IPS DF 6.9 (cell line): ENCODE measurements around the gene GLE1.
A peak's percentile ranks its signal among the peaks of the same experiment; 100 is the strongest.

Experiments
- DNase-seq: peaks from one replicate; pipeline ENCODE4 v3.0.0-alpha.2; 2013; ENCODE audit warnings: low read depth, low spot score
- H3K27ac ChIP-seq: one replicate; pipeline ENCODE4 v1.5.1; 2013; ENCODE audit warnings: low read length, control low read depth
- H3K27me3 ChIP-seq: 2 replicates; pipeline ENCODE4 v1.6.1; 2013; ENCODE audit warnings: mild to moderate bottlenecking, low read length; ENCODE audit not compliant: control insufficient read depth, insufficient read depth
- H3K36me3 ChIP-seq: 2 replicates; pipeline ENCODE4 v1.6.1; 2013; ENCODE audit warnings: low read length; ENCODE audit not compliant: control insufficient read depth, insufficient read depth
- H3K4me1 ChIP-seq: 2 replicates; pipeline ENCODE4 v1.6.1; 2013; ENCODE audit warnings: low read length; ENCODE audit not compliant: control insufficient read depth, insufficient read depth
- H3K4me3 ChIP-seq: 2 replicates; pipeline ENCODE4 v1.5.1; 2013; ENCODE audit warnings: mild to moderate bottlenecking, low read length
- H3K9me3 ChIP-seq: 2 replicates; pipeline ENCODE4 v1.6.1; 2013; ENCODE audit warnings: low read length, inconsistent platforms; ENCODE audit not compliant: control insufficient read depth, insufficient read depth
- WGBS: extraction: QIAGEN DNeasy Blood & Tissue Kit; methylation state at CpG from one replicate; pipeline ENCODE4 v1.1.7; 2013; ENCODE audit warnings: mixed read lengths, missing lambda C conversion rate; ENCODE audit not compliant: insufficient read length, insufficient coverage; 5-methylcytosine and 5-hydroxymethylcytosine counted together

GLE1 gene, protein sequence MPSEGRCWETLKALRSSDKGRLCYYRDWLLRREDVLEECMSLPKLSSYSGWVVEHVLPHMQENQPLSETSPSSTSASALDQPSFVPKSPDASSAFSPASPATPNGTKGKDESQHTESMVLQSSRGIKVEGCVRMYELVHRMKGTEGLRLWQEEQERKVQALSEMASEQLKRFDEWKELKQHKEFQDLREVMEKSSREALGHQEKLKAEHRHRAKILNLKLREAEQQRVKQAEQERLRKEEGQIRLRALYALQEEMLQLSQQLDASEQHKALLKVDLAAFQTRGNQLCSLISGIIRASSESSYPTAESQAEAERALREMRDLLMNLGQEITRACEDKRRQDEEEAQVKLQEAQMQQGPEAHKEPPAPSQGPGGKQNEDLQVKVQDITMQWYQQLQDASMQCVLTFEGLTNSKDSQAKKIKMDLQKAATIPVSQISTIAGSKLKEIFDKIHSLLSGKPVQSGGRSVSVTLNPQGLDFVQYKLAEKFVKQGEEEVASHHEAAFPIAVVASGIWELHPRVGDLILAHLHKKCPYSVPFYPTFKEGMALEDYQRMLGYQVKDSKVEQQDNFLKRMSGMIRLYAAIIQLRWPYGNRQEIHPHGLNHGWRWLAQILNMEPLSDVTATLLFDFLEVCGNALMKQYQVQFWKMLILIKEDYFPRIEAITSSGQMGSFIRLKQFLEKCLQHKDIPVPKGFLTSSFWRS

DNA sequence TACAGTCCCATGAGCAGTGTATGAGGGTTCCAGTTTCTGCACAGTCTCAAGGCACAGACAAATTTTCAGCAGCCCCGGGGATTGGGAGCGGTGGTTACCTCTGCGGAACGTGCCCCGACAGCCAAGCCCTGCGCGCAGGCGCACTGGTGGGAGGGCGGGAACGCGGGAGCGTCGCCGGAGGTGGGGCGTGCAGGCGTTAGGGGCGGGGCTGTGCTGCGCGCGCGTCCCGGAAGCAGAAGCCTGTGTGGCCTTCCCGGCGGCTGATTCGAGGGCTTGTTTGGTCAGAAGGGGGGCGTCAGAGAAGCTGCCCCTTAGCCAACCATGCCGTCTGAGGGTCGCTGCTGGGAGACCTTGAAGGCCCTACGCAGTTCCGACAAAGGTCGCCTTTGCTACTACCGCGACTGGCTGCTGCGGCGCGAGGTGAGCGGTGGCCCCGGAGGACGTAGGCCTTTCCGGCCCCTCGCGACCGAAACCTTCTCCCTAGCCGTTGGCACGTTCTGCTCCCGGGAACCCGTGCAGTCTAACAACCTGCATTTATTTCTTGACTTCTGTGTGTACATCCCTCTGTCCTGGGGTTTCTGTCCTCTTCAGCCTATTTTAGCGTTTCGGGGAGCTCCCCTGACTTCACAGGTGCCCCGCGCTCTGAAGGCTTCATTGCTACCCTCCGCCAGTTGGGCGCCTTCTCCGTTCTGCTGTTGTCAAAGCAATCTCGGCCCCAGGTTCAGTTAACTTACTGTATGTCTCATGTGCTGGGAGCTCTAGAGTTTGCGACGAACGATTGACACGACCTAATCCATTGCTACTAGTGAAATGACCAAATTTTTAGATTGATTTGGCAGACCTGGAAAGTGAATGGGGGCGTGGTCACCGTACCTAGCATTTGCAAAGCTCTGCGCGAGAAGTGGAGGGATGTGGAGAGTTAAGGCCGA is at the start of gene GLE1:
TSS of gene GLE1 (plus strand) at position 235 of the 929 bp plus-strand sequence. CDS start at position 322, 87 bp downstream.
- WGBS, result no CpG with 5 or more reads among the region's 64 CpGs

GRCh38 chr9:128454991-128455390 is 49.5 kb upstream of the GLE1 start:
- no peak for DNase-seq
- WGBS, result no CpG with 5 or more reads among the region's 14 CpGs
- Histone ChIP-seq H3K27ac (no peak overlapping the region), H3K27me3 (peaks cover 18% of the 10 kb centered on the region; the same call in 1 of the 2 replicates), H3K36me3 (no peaks in the 10 kb centered on the region), H3K4me1 (no peaks in the 10 kb centered on the region), H3K4me3 (no peak overlapping the region), H3K9me3 (no peaks in the 10 kb centered on the region)

More for the DNA sequence above, at the start of gene GLE1:
- Histone ChIP-seq H3K4me3 (peak within 1 kb of the TSS; percentile 85), H3K36me3 (no peaks in the 10 kb centered on the region), H3K27me3 (no peaks in the 10 kb centered on the region), H3K27ac (no peak within 1 kb of the TSS), H3K4me1 (no peaks in the 10 kb centered on the region), H3K9me3 (no peaks in the 10 kb centered on the region)
- DNase-seq, result peak; percentile 83

- no peaks in the 10 kb centered on the region for H3K9me3 ChIP-seq
- peaks cover 20% of the 10 kb centered on the region for H3K27me3 ChIP-seq
Observed at GRCh38 chr9:128455849-128456612, 48.5 kb upstream of the GLE1 start, which contains the start of gene ODF2. TSS of gene ODF2 (plus strand) at chr9:128456006. CDS start at chr9:128456092, 86 bp downstream.

GRCh38 chr9:128456613-128457061 is 47.9 kb upstream of the GLE1 start:
- Histone ChIP-seq H3K27ac (no peak overlapping the region), H3K4me3 (peak overlapping the region; percentile 79; the same call in 1 of the 2 replicates), H3K27me3 (peaks cover 21% of the 10 kb centered on the region), H3K36me3 (0 out of 2 replicates have a peak, but pooled peaks cover 4% of the 10 kb centered on the region), H3K9me3 (no peaks in the 10 kb centered on the region), H3K4me1 (no peaks in the 10 kb centered on the region)
- DNase-seq, result no peak
- WGBS, result no CpG with 5 or more reads among the region's 48 CpGs

More at GRCh38 chr9:128455849-128456612, 48.5 kb upstream of the GLE1 start, which contains the start of gene ODF2:
- Histone ChIP-seq H3K4me3 (peak within 1 kb of the TSS; percentile 79), H3K36me3 (0 out of 2 replicates have a peak, but pooled peaks cover 4% of the 10 kb centered on the region), H3K4me1 (no peaks in the 10 kb centered on the region), H3K27ac (no peak within 1 kb of the TSS)
- WGBS, result no CpG with 5 or more reads among the region's 82 CpGs
- peak; percentile 91 for DNase-seq

- Histone ChIP-seq H3K27ac (no peak overlapping the region), H3K9me3 (no peaks in the 10 kb centered on the region), H3K36me3 (0 out of 2 replicates have a peak, but pooled peaks cover 4% of the 10 kb centered on the region), H3K4me3 (no peak overlapping the region; the same call in 1 of the 2 replicates), H3K4me1 (no peaks in the 10 kb centered on the region), H3K27me3 (peaks cover 20% of the 10 kb centered on the region)
- WGBS, result no CpG with 5 or more reads among the region's 14 CpGs
- no peak for DNase-seq
Observed at GRCh38 chr9:128457207-128457606, 47.3 kb upstream of the GLE1 start.

DNA sequence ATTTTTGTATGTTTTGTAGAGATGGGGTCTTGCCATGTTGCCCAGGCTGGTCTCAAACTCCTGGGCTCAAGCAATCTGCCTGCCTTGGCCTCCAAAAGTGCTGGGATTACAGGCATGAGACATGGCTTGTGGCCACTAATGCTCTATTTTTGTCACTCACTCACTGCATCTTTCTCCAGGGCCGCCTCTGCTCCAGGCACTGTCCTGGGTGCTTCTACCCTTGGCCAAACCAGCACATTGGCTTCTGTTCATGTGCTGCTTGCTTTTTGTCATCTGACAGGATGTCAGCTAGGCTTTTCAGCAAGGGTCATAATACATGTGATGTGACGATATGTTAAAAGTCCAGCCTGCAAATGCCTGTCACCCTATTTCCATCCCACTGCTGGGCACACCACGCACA is 45.5 kb upstream of the GLE1 start:
- H3K36me3 ChIP-seq, result peaks cover 4% of the 10 kb centered on the region; the same call in 1 of the 2 replicates
- no peak for DNase-seq
- H3K27ac ChIP-seq, result no peak overlapping the region
- no peaks in the 10 kb centered on the region for H3K4me1 ChIP-seq
- peaks cover 20% of the 10 kb centered on the region for H3K27me3 ChIP-seq
- WGBS, result no CpG with 5 or more reads among the region's 3 CpGs
- no peaks in the 10 kb centered on the region for H3K9me3 ChIP-seq
- H3K4me3 ChIP-seq, result no peak overlapping the region

DNA sequence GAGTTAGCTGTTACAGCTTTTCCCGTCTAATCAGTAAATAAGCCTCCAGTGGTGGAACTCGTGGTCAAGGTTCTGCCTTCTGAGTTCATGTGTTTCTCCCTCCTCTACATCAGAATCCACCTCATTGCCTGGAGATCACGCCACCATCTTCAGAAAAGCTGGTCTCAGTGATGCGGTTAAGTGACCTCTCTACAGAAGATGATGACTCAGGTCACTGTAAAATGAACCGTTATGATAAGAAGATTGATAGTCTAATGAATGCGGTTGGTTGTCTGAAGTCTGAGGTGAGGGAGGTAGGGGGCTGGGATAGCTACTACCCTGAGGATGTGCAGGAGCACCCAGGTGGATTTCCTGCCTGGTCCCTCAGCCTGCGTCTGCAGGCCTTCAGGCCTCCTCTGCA is 35.4 kb upstream of the GLE1 start:
- Histone ChIP-seq H3K36me3 (peaks cover 11% of the 10 kb centered on the region; the same call in 1 of the 2 replicates), H3K4me1 (peaks cover 1% of the 10 kb centered on the region; the same call in 1 of the 2 replicates), H3K27ac (no peak overlapping the region), H3K27me3 (no peaks in the 10 kb centered on the region), H3K4me3 (no peak overlapping the region), H3K9me3 (no peaks in the 10 kb centered on the region)
- WGBS, result no CpG with 5 or more reads among the region's 7 CpGs
- no peak for DNase-seq

DNA sequence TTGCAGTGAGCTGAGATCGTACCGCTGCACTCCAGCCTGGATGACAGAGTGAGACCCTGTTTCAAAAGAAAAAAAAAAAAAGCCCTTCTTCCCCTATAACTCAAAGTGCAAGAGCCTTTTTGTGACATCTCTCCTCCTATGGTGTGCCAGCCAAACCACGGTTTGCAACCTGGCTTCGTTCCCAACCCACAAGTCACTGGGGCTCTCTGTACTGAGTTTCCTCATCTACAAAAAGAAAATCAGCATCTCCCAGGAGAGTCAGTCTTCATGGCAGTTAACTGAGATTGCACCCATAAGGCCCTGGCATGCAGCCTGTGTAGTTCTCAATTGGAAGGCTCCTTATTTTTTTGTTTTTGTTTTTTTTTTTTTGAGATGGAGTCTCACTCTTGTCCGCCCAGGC is 34.0 kb upstream of the GLE1 start:
- no peak overlapping the region for H3K4me3 ChIP-seq
- H3K36me3 ChIP-seq, result peaks cover 11% of the 10 kb centered on the region; the same call in 1 of the 2 replicates
- H3K27ac ChIP-seq, result no peak overlapping the region
- H3K9me3 ChIP-seq, result no peaks in the 10 kb centered on the region
- DNase-seq, result no peak
- H3K27me3 ChIP-seq, result no peaks in the 10 kb centered on the region
- peaks cover 1% of the 10 kb centered on the region; the same call in 1 of the 2 replicates for H3K4me1 ChIP-seq
- no CpG with 5 or more reads among the region's 5 CpGs for WGBS

DNA sequence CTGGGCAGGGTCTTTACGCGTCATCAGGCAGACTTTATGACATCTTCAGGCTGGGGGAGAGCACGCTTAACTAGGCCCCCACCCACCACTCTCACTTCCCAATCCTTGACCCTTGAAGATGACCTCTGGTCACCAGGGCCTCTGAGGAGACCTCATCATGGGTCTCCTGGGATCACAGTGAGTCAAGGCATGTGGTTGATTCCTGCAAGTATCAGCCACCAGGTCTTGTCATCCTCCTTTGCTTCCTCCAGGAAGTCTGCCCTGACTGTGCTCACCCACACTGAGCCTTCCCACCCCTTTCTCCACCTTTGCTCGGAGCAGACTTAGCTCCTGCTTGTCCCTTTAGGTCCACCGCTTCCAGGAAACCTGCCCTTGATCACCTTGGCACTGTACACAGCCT is 31.4 kb upstream of the GLE1 start:
- Histone ChIP-seq H3K36me3 (peaks cover 11% of the 10 kb centered on the region; the same call in 1 of the 2 replicates), H3K4me1 (peaks cover 1% of the 10 kb centered on the region; the same call in 1 of the 2 replicates), H3K27me3 (no peaks in the 10 kb centered on the region), H3K9me3 (no peaks in the 10 kb centered on the region), H3K4me3 (no peak overlapping the region), H3K27ac (no peak overlapping the region)
- WGBS, result no CpG with 5 or more reads among the region's 5 CpGs
- no peak for DNase-seq
